Left ventricle myocardium inferior (tissue), 1 donor: ENCODE results near the gene DDX10. TPM values are rescaled to one million over a fixed set of nuclear protein-coding genes. Genes with fewer than 3 reads are reported as not detected.

Source experiments
- DNase-seq: peaks from one replicate; pipeline ENCODE4 v3.0.0-alpha.2; 2020
- H3K27ac ChIP-seq: fragments of 200-600 bp; replicated peaks from 2 replicates; pipeline ENCODE4 v1.8.0; 2021
- H3K27me3 ChIP-seq: fragments of 200-600 bp; 2 replicates; pipeline ENCODE4 v1.8.0; 2021; ENCODE audit warnings: low read depth
- H3K36me3 ChIP-seq: fragments of 200-600 bp; 2 replicates; pipeline ENCODE4 v1.8.0; 2021
- H3K4me1 ChIP-seq: fragments of 200-600 bp; 2 replicates; pipeline ENCODE4 v1.8.0; 2021
- H3K4me3 ChIP-seq: fragments of 200-600 bp; 2 replicates; pipeline ENCODE4 v1.8.0; 2021; ENCODE audit warnings: mild to moderate bottlenecking, moderate library complexity
- H3K9me3 ChIP-seq: fragments of 200-600 bp; replicated peaks from 2 replicates; pipeline ENCODE4 v1.8.0; 2021
- CTCF ChIP-seq: fragments of 200-600 bp; IDR thresholded peaks from 2 replicates; pipeline ENCODE4 v1.8.0; 2021; ENCODE audit warnings: antibody characterized with exemption, mild to moderate bottlenecking, borderline replicate concordance
- intact Hi-C: fragments of 100-400 bp; cut with micrococcal nuclease; formaldehyde crosslinking; loops from one replicate; pipeline ENCODE4 v1.11.0; 2022
- long read RNA-seq: library from polyadenylated mRNA; unstranded; transcript quantifications from one replicate; pipeline ENCODE4 v2.0.0, GENCODE V29; 2021
- total RNA-seq: library from RNA; stranded (reverse); fragmentation: NEBNext Ultra II Directional; extraction: Animal tissue kit (Norgen Biotek cat#: 25700); gene quantifications from one replicate; pipeline ENCODE4 v1.2.1, GENCODE V29; 2021
- donor health status: DM: no; HTN: yes; CAD: no; lungs with severe emphysema.

DDX10 gene
- total RNA-seq = 11.7 TPM
- long read RNA-seq, transcript DDX10-201 (18 exons, 3,264 nt) = major isoform, 35 of 42 reads
- long read RNA-seq, partial matches to known transcripts = 0 of 42 reads
- long read RNA-seq, other reads (novel, unspliced or antisense) = 7 of 42 reads

DNA sequence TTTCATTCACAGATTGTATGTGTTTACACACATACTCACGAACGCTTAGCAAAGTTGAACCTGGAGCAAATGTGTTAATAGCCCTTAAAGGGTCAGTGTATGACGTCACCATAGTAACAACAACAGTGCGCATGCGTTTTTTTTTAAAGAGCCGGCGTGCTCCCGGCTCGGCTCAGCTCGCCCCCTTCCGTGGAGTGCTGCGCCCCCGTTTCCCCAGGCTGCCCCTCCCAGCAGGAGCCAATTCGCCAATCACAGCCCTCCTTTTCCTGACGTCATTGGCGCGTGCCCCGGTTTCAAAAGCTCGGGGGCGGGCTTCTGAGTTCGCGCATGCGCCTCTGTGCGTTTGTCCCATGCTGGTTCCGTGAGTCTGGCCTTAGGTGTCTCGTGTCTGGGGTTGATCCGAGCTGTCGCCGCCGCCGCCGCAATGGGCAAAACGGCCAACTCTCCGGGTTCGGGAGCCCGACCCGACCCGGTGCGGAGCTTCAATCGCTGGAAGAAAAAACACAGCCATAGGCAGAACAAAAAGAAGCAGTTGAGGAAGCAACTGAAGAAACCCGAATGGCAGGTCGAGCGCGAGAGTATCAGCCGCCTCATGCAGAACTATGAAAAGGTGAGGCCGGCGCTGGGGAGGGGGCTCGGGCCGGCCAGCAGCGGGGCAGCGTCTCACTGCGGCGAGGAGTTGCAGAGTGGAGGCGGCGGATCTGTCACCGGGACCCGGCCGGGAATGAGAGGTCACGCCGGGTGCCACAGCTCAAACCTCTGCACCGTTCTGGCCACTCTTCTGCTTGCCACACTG, at the start of gene DDX10:
Gene DDX10 (plus strand): TSS at position 340 of the 796 bp plus-strand sequence. CDS start 85 bp downstream, at position 425.
- intact Hi-C loops = no loop called here

GRCh38 chr11:108616549-108616948, 48.3 kb upstream of the DDX10 start:
- intact Hi-C loops = no loop called here
- no peak overlapping the region for H3K27ac ChIP-seq
- no peak for TF ChIP-seq CTCF
- H3K27me3 ChIP-seq = no peaks in the 10 kb centered on the region
- no peaks in the 10 kb centered on the region for H3K4me1 ChIP-seq
- H3K36me3 ChIP-seq = no peaks in the 10 kb centered on the region
- no peak overlapping the region for H3K4me3 ChIP-seq
- DNase-seq = no peak
- H3K9me3 ChIP-seq = no peaks in the 10 kb centered on the region

More for the DNA sequence above, at the start of gene DDX10:
- Histone ChIP-seq H3K4me3 (peak within 1 kb of the TSS; percentile 95), H3K4me1 (peaks cover 42% of the 10 kb centered on the region), H3K27ac (peak within 1 kb of the TSS; percentile 71), H3K36me3 (peaks cover 6% of the 10 kb centered on the region), H3K9me3 (no peaks in the 10 kb centered on the region), H3K27me3 (no peaks in the 10 kb centered on the region)
- peak; percentile 24 for TF ChIP-seq CTCF
- peak; percentile 98 for DNase-seq

- DNase-seq = no peak
- H3K4me1 ChIP-seq = no peaks in the 10 kb centered on the region
- H3K36me3 ChIP-seq = no peaks in the 10 kb centered on the region
- intact Hi-C loops = no loop called here
- no peak for TF ChIP-seq CTCF
- no peaks in the 10 kb centered on the region for H3K9me3 ChIP-seq
- peaks cover 5% of the 10 kb centered on the region for H3K27me3 ChIP-seq
- H3K4me3 ChIP-seq = no peak overlapping the region
- H3K27ac ChIP-seq = no peak overlapping the region
Measured at GRCh38 chr11:108617055-108617454, 47.8 kb upstream of the DDX10 start.

DNA sequence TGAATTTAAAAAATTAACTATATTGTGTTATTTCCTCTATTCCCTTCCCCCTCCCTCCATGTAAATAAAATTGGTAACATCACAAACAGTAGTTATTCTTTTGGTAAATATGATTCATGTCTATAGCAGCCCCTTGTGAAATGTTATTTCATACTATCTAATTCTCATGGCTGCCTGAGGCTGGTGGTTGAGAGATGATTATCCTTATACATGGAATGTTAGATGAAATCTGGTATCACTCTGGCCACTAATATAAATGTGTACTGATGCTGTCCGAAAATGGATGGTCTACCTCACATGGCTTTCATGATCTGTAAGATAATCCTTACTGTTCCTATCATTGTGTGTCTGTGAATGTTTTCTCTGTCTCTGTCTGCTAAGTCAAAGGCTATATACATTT, 46.3 kb upstream of the DDX10 start:
- Histone ChIP-seq H3K36me3 (no peaks in the 10 kb centered on the region), H3K27me3 (peaks cover 6% of the 10 kb centered on the region), H3K4me3 (no peak overlapping the region), H3K4me1 (no peaks in the 10 kb centered on the region), H3K9me3 (no peaks in the 10 kb centered on the region), H3K27ac (no peak overlapping the region)
- intact Hi-C loops = no loop called here
- no peak for DNase-seq
- no peak for TF ChIP-seq CTCF

DNA sequence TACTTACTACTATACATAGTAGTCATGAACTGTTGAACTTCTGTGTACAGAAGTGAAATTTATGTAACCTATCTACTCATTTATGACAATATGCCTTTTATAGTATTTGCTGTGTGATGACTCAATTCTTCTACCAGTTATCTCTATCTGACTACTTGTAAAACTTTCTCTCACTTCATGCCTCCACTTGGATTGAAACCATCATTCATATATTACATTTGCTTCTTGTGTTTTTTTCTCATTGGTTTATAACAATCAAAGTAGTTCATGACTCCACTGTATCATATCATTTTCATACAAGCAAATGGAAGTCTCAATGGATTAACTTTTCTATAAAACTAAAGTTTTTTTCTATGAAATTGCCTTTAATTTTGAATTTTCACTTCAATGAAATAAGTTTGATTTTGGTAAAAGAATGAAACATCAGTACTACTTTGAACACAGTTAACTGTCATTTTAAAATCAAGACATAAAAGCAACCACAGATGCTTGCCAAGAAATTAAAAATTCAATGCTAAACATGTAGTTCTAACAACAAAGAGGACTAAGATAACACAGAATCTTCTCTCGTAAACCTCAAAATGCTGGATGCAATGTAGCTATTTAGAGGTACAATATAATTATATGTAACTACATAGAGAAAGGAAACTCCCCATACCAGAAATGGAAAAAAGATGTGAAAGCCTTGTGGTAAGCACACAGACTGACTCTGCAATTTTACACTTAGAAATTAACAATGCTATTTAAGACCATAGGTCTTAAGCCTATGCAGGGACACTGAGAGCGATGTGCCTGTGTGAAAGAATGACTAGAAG, 43.7 kb upstream of the DDX10 start:
- intact Hi-C loops = no loop called here
- Histone ChIP-seq H3K27ac (no peak overlapping the region), H3K4me3 (no peak overlapping the region), H3K4me1 (no peaks in the 10 kb centered on the region), H3K27me3 (peaks cover 6% of the 10 kb centered on the region), H3K9me3 (no peaks in the 10 kb centered on the region), H3K36me3 (no peaks in the 10 kb centered on the region)
- TF ChIP-seq CTCF = no peak
- DNase-seq = no peak
